Activated naive CD8-positive, alpha-beta T cell treated with anti-CD3 and anti-CD28 coated beads, Interleukin-2, amount 10 ng/mL, durations not matched to agents 7 days and 5 days (primary cell): ENCODE data around the gene RBMS3. TPM values are rescaled to one million over a fixed set of nuclear protein-coding genes. Genes with fewer than 3 reads are reported as not detected.

Source experiments
- ATAC-seq: fragments of 150-1000 bp; cut with Tn5 transposase; one replicate; pipeline ENCODE4 v1.10.0; 2021; ENCODE audit warnings: low read depth, moderate library complexity
- POLR2A ChIA-PET: fragments of 350-600 bp; sonication (Branson Sonifier 250); formaldehyde crosslinking; loops from one replicate; lab custom pipeline; 2021; ENCODE audit warnings: antibody characterized with exemption; lab: Charles Lee
- DNase-seq: peaks from one replicate; pipeline ENCODE4 v3.0.0; 2021
- H3K27ac Mint-ChIP-seq: one replicate; pipeline ENCODE4 v1.8.0; 2022; ENCODE audit warnings: mild to moderate bottlenecking, mixed read lengths
- H3K27me3 Mint-ChIP-seq: one replicate; pipeline ENCODE4 v1.8.0; 2022; ENCODE audit warnings: mild to moderate bottlenecking, moderate library complexity, mixed read lengths
- H3K36me3 Mint-ChIP-seq: one replicate; pipeline ENCODE4 v1.8.0; 2021; ENCODE audit warnings: mild to moderate bottlenecking, mixed read lengths
- H3K4me1 Mint-ChIP-seq: one replicate; pipeline ENCODE4 v1.8.0; 2021; ENCODE audit warnings: mixed read lengths
- H3K4me3 Mint-ChIP-seq: one replicate; pipeline ENCODE4 v1.8.0; 2022; ENCODE audit warnings: mild to moderate bottlenecking, moderate library complexity, mixed read lengths
- H3K9me3 Mint-ChIP-seq: one replicate; pipeline ENCODE4 v1.8.0; 2021; ENCODE audit warnings: mixed read lengths
- total RNA-seq, 2 experiments: library from RNA; stranded (reverse); gene quantifications; one replicate each; pipeline ENCODE4 v1.2.3, GENCODE V29; 2021

The RBMS3 gene
- total RNA-seq, 2 experiments from 2014 or later = 0.58 to 0.74 TPM

DNA sequence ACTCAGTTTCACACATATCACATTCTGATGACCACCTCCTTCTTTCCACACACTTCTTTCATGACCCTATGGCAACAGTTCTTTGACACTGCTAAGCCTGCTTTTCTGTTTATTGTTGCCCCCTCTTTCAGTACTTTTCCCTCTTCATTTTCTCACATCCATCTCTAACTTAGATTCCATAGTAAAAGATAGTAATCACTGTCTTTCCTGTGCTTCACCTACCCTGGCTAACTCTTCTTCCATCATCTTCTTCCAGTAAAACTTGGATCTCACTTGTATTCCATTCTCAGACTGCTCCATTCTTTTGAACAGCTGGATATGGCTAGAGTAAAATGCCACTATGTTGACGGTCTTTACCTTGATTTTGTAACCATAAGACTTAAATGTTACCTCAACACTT is 692.9 kb downstream of the RBMS3 start:
- POLR2A ChIA-PET = no interaction called here
- no peaks in the 10 kb centered on the region for H3K4me1 Mint-ChIP-seq
- H3K36me3 Mint-ChIP-seq = no peaks in the 10 kb centered on the region
- H3K9me3 Mint-ChIP-seq = no peaks in the 10 kb centered on the region
- no peak overlapping the region for H3K27ac Mint-ChIP-seq
- H3K4me3 Mint-ChIP-seq = no peak overlapping the region
- DNase-seq = no peak
- no peak for ATAC-seq
- H3K27me3 Mint-ChIP-seq = peaks cover 4% of the 10 kb centered on the region

GRCh38 chr3:29976871-29977270 is 696.0 kb downstream of the RBMS3 start:
- Mint-ChIP-seq H3K4me3 (no peak overlapping the region), H3K36me3 (no peaks in the 10 kb centered on the region)
- POLR2A ChIA-PET = no interaction called here

DNA sequence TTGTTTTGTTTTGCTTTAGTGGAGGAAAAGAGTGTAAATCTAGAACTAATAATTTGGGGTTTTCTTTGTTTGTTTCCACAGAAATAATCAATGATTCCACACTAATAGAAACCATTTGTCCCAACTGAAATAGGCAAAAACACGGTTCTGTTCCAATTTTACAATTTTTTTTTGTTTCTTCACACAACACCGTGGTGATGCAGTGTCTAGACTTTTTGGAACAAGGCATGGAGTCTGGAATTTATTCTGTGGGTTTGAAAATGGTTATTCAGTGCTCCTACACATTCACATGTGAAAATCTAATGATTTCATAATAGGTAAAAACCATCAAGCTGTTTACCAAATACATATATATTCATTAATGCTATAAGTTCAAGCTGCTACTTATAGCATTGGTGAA is 696.5 kb downstream of the RBMS3 start:
- H3K27ac Mint-ChIP-seq = no peak overlapping the region
- H3K9me3 Mint-ChIP-seq = peaks cover 1% of the 10 kb centered on the region
- H3K36me3 Mint-ChIP-seq = no peaks in the 10 kb centered on the region
- no peak for DNase-seq
- ATAC-seq = no peak
- no peak overlapping the region for H3K4me3 Mint-ChIP-seq
- H3K4me1 Mint-ChIP-seq = no peaks in the 10 kb centered on the region
- POLR2A ChIA-PET = no interaction called here
- peaks cover 2% of the 10 kb centered on the region for H3K27me3 Mint-ChIP-seq

More at GRCh38 chr3:29976871-29977270, 696.0 kb downstream of the RBMS3 start:
- peaks cover 2% of the 10 kb centered on the region for H3K27me3 Mint-ChIP-seq
- DNase-seq (no peak), ATAC-seq (no peak)
- H3K9me3 Mint-ChIP-seq = no peaks in the 10 kb centered on the region
- H3K4me1 Mint-ChIP-seq = no peaks in the 10 kb centered on the region
- no peak overlapping the region for H3K27ac Mint-ChIP-seq

DNA sequence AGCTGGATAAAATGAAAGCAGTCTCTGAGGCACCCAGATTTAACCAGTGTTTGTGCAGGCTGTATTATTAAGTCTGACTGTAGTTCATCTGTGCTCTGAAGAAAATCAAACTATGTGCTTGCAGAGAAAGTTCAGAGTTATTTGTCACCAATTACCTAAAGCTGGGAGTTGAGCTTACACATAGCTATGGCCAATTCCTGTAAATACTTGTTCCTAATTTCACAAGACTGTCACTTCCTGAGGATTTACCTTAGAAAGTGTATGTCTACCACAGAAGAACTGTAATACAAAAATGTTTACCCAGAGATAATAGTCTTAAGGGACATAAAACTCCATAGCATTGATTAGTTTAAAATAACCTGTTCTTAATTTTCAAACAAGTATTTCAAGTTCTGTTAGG is 697.2 kb downstream of the RBMS3 start:
- no peaks in the 10 kb centered on the region for H3K4me1 Mint-ChIP-seq
- H3K27ac Mint-ChIP-seq = no peak overlapping the region
- POLR2A ChIA-PET = no interaction called here
- H3K4me3 Mint-ChIP-seq = no peak overlapping the region
- DNase-seq (no peak), ATAC-seq (no peak)
- peaks cover under 1% of the 10 kb centered on the region for H3K27me3 Mint-ChIP-seq
- no peaks in the 10 kb centered on the region for H3K36me3 Mint-ChIP-seq
- H3K9me3 Mint-ChIP-seq = peaks cover 3% of the 10 kb centered on the region

GRCh38 chr3:29991198-29991597 is 710.3 kb downstream of the RBMS3 start:
- H3K27ac Mint-ChIP-seq = no peak overlapping the region
- no peaks in the 10 kb centered on the region for H3K4me1 Mint-ChIP-seq
- H3K4me3 Mint-ChIP-seq = no peak overlapping the region
- peaks cover 2% of the 10 kb centered on the region for H3K27me3 Mint-ChIP-seq
- peaks cover 3% of the 10 kb centered on the region for H3K9me3 Mint-ChIP-seq
- no peaks in the 10 kb centered on the region for H3K36me3 Mint-ChIP-seq
- DNase-seq = no peak
- ATAC-seq = no peak
- POLR2A ChIA-PET = no interaction called here

DNA sequence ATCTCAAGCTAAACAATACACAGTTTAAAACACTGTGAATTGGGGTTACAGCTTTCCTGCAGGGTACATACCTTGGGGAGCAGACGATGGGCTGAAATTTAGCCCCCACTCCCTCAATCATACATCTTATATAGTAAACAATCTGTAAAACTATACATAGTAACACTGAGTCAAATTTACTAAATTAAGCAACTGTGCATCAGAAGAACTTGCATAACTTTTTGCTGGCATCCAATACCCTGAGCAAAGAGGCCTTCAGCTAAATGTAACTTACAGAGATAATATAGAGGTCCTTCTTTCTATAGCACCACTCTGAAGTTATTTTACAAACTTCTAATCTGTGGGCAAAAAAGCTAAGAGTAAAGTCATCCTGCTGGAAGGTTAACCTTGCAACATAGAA is 721.9 kb downstream of the RBMS3 start:
- Mint-ChIP-seq H3K4me1 (no peaks in the 10 kb centered on the region), H3K9me3 (peaks cover 1% of the 10 kb centered on the region), H3K4me3 (no peak overlapping the region), H3K27me3 (peaks cover 5% of the 10 kb centered on the region), H3K36me3 (no peaks in the 10 kb centered on the region), H3K27ac (no peak overlapping the region)
- POLR2A ChIA-PET = no interaction called here
- ATAC-seq (no peak), DNase-seq (no peak)

GRCh38 chr3:30003741-30004140 is 722.9 kb downstream of the RBMS3 start:
- POLR2A ChIA-PET = no interaction called here
- no peaks in the 10 kb centered on the region for H3K4me1 Mint-ChIP-seq

DNA sequence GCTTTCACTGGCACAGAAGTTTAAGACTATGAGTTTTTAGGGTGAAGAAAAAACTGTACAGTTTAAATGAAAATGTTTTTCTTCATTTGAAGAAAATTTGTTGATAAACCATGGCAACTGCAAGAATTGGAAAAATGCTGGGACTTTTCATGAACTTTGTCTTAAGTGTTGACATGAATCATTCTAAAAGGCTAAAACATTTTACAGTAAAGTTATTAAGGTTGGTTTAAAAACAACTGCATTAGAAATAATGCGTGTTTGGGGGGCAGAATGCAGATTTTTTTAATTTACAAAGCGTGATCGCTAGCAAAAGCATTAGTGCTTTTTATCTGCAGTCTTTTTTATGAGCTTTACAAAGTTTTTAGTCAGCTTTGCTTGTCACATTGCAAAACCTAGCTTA is 723.6 kb downstream of the RBMS3 start:
- Mint-ChIP-seq H3K4me1 (no peaks in the 10 kb centered on the region), H3K36me3 (no peaks in the 10 kb centered on the region), H3K9me3 (no peaks in the 10 kb centered on the region), H3K27ac (no peak overlapping the region), H3K4me3 (no peak overlapping the region), H3K27me3 (peaks cover 5% of the 10 kb centered on the region)
- POLR2A ChIA-PET = no interaction called here
- DNase-seq (no peak), ATAC-seq (no peak)

More at GRCh38 chr3:30003741-30004140, 722.9 kb downstream of the RBMS3 start:
- Mint-ChIP-seq H3K4me3 (no peak overlapping the region), H3K36me3 (no peaks in the 10 kb centered on the region), H3K9me3 (peaks cover 1% of the 10 kb centered on the region), H3K27me3 (peaks cover 5% of the 10 kb centered on the region), H3K27ac (no peak overlapping the region)
- DNase-seq (no peak), ATAC-seq (no peak)

GRCh38 chr3:30006111-30006510 is 725.2 kb downstream of the RBMS3 start:
- Mint-ChIP-seq H3K4me1 (no peaks in the 10 kb centered on the region), H3K36me3 (no peaks in the 10 kb centered on the region), H3K9me3 (no peaks in the 10 kb centered on the region), H3K27ac (no peak overlapping the region), H3K27me3 (peaks cover 8% of the 10 kb centered on the region), H3K4me3 (no peak overlapping the region)
- no peak for DNase-seq
- ATAC-seq = no peak
- POLR2A ChIA-PET = no interaction called here

DNA sequence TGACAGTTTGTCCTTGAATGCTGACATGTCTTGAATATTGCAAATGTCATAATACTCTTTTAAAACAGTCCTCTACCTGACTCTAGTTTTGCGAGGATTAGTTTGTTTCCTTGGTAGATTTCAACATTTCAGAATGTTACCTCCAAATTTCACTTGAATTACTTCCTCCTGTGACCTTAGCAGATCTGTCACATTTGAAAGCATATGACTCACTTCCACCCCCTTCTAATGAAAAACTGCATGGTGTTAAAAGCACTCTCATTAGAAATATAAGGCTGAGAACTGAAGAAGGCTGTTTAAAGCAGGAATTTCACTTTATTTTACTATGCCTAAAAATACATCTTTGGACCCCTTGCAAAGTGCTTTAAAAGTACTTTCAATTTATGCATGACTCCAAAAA is 726.8 kb downstream of the RBMS3 start:
- ATAC-seq (no peak), DNase-seq (no peak)
- Mint-ChIP-seq H3K4me3 (no peak overlapping the region), H3K27ac (no peak overlapping the region), H3K9me3 (no peaks in the 10 kb centered on the region), H3K4me1 (peaks cover 2% of the 10 kb centered on the region), H3K36me3 (no peaks in the 10 kb centered on the region), H3K27me3 (peaks cover 5% of the 10 kb centered on the region)
- POLR2A ChIA-PET = no interaction called here

GRCh38 chr3:30011237-30011803 is 730.4 kb downstream of the RBMS3 start:
- H3K27ac Mint-ChIP-seq = no peak overlapping the region
- peaks cover 2% of the 10 kb centered on the region for H3K4me1 Mint-ChIP-seq
- POLR2A ChIA-PET = no interaction called here
- ATAC-seq (no peak), DNase-seq (no peak)
- no peaks in the 10 kb centered on the region for H3K9me3 Mint-ChIP-seq
- H3K4me3 Mint-ChIP-seq = no peak overlapping the region
- H3K36me3 Mint-ChIP-seq = no peaks in the 10 kb centered on the region
- H3K27me3 Mint-ChIP-seq = peaks cover 2% of the 10 kb centered on the region

GRCh38 chr3:30012941-30013543 is 732.2 kb downstream of the RBMS3 start:
- Mint-ChIP-seq H3K36me3 (no peaks in the 10 kb centered on the region), H3K27ac (no peak overlapping the region), H3K27me3 (peaks cover 2% of the 10 kb centered on the region), H3K9me3 (no peaks in the 10 kb centered on the region), H3K4me3 (no peak overlapping the region), H3K4me1 (peaks cover 2% of the 10 kb centered on the region)
- DNase-seq = no peak
- POLR2A ChIA-PET = no interaction called here
- no peak for ATAC-seq

GRCh38 chr3:30017901-30018300 is 737.0 kb downstream of the RBMS3 start:
- Mint-ChIP-seq H3K4me3 (no peak overlapping the region), H3K4me1 (no peaks in the 10 kb centered on the region), H3K27me3 (peaks cover 14% of the 10 kb centered on the region), H3K27ac (no peak overlapping the region), H3K9me3 (no peaks in the 10 kb centered on the region), H3K36me3 (no peaks in the 10 kb centered on the region)
- POLR2A ChIA-PET = no interaction called here
- DNase-seq (no peak), ATAC-seq (no peak)

- Mint-ChIP-seq H3K27me3 (peaks cover 14% of the 10 kb centered on the region), H3K9me3 (no peaks in the 10 kb centered on the region), H3K4me1 (no peaks in the 10 kb centered on the region), H3K36me3 (no peaks in the 10 kb centered on the region), H3K4me3 (no peak overlapping the region), H3K27ac (no peak overlapping the region)
- POLR2A ChIA-PET = no interaction called here
- DNase-seq (no peak), ATAC-seq (no peak)
Observed at GRCh38 chr3:30020380-30020779, 739.5 kb downstream of the RBMS3 start.
